IPS DF 19.7 (cell line): ENCODE results near the gene ABTB2.

Source experiments
- DNase-seq: peaks from one replicate; pipeline ENCODE4 v3.0.0-alpha.2; 2013; ENCODE audit warnings: low read depth, low spot score

The ABTB2 gene

GRCh38 chr11:34212566-34212965, 145.2 kb downstream of the ABTB2 start:
- DNase-seq: no peak

GRCh38 chr11:34209809-34210208, 148.0 kb downstream of the ABTB2 start:
- DNase-seq: no peak

- no peak for DNase-seq
Measured at GRCh38 chr11:34208266-34209135, 149.3 kb downstream of the ABTB2 start.

- DNase-seq: no peak
Measured at GRCh38 chr11:34207487-34208180, 150.2 kb downstream of the ABTB2 start.

- DNase-seq: no peak
Measured at GRCh38 chr11:34206407-34207300, 151.2 kb downstream of the ABTB2 start.

- no peak for DNase-seq
Measured at GRCh38 chr11:34205326-34206035, 152.3 kb downstream of the ABTB2 start.

- DNase-seq: no peak
Measured at GRCh38 chr11:34204396-34205279, 153.2 kb downstream of the ABTB2 start.

- no peak for DNase-seq
Measured at GRCh38 chr11:34203377-34203871, 154.4 kb downstream of the ABTB2 start.

GRCh38 chr11:34201129-34201528, 156.7 kb downstream of the ABTB2 start:
- DNase-seq: no peak

GRCh38 chr11:34199525-34199924, 158.3 kb downstream of the ABTB2 start:
- no peak for DNase-seq

- no peak for DNase-seq
Measured at GRCh38 chr11:34198523-34198922, 159.3 kb downstream of the ABTB2 start.

GRCh38 chr11:34197256-34197655, 160.6 kb downstream of the ABTB2 start:
- no peak for DNase-seq

GRCh38 chr11:34194576-34195335, 163.1 kb downstream of the ABTB2 start:
- no peak for DNase-seq

GRCh38 chr11:34192481-34193401, 165.1 kb downstream of the ABTB2 start:
- DNase-seq: no peak

GRCh38 chr11:34191578-34191977, 166.2 kb downstream of the ABTB2 start:
- DNase-seq: no peak

GRCh38 chr11:34190192-34191139, 167.3 kb downstream of the ABTB2 start:
- no peak for DNase-seq

- no peak for DNase-seq
Measured at GRCh38 chr11:34189191-34189590, 168.6 kb downstream of the ABTB2 start.
